ENCODE measurements around the gene PAIP2B. TPM values are rescaled to one million over a fixed set of nuclear protein-coding genes. Genes with fewer than 3 reads are reported as not detected.
A peak's percentile ranks its signal among the peaks of the same experiment; 100 is the strongest.

Gene PAIP2B
- 10 to 100 TPM; 14.0 to 42.3 TPM for total RNA-seq
- polyA plus RNA-seq (ENCODE audit: insufficient read length in 2 of 2), result 10 to 100 TPM; 16.9 to 22.2 TPM
- long read RNA-seq, donor 1, full-length matches to known transcripts, result 7 of 7 reads
- long read RNA-seq, donor 1, partial matches to known transcripts, result 0 of 7 reads
- long read RNA-seq, donor 1, other reads (novel, unspliced or antisense), result 0 of 7 reads
- long read RNA-seq, donor 2, full-length matches to known transcripts, result 2 of 2 reads
- long read RNA-seq, donor 2, partial matches to known transcripts, result 0 of 2 reads
- long read RNA-seq, donor 2, other reads (novel, unspliced or antisense), result 0 of 2 reads
- long read RNA-seq, donor 3, full-length matches to known transcripts, result 3 of 3 reads
- long read RNA-seq, donor 3, partial matches to known transcripts, result 0 of 3 reads
- long read RNA-seq, donor 3, other reads (novel, unspliced or antisense), result 0 of 3 reads
- long read RNA-seq, donor 4, full-length matches to known transcripts, result 1 of 1 reads
- long read RNA-seq, donor 4, partial matches to known transcripts, result 0 of 1 reads
- long read RNA-seq, donor 4, other reads (novel, unspliced or antisense), result 0 of 1 reads

DNA sequence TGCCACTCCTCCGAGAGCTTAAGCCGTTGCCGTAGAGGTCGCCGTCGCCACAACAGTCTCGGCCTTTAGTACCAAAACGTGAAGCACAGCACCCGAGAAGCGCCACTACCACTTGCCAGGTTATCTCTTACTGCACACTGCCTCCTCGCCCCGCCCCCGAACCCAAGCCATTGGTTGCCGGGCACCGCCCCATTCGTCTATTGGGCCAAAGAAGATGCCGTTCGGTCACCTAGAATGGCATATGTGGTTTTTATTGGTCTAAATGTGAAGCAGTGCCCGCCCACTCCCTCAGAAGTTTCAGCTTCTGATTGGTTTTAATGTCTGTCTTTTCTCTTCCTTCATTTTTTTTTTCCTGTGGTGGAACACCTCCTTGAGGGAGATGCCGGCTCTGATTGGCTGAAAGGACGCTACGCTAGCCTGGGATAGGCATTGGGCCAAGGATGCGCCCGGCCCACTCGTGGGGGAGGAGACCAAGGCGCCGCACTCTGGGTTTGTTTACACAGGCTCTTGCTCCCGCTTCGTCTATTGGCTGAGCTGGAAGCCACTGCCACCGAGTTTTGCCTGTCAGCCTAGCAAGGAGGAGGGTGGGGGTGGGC lies at the start of gene PAIP2B:
TSS of gene PAIP2B (minus strand) at position 139 of the 596 bp plus-strand sequence. CDS start 24,514 bp downstream, outside the sequence.
- peak; percentile 94 to 100 (median 98) for DNase-seq (ENCODE audit: low read depth in 4 of 6, low spot score in 6 of 6)
- H3K36me3 ChIP-seq (ENCODE audit: control insufficient read depth, insufficient read depth, low read length), result no peaks in the 10 kb centered on the region
- peaks cover 12% of the 10 kb centered on the region for H3K4me1 ChIP-seq (ENCODE audit: control insufficient read depth, insufficient read depth, low read length)
- H3K27ac ChIP-seq (ENCODE audit: low read depth, low read length), result peak within 1 kb of the TSS; percentile 84
- WGBS (ENCODE audit: insufficient coverage), result 0% methylated on average over 25 of the region's 30 CpGs
- no peaks in the 10 kb centered on the region for H3K9me3 ChIP-seq (ENCODE audit: control insufficient read depth, insufficient read depth, low read length)
- H3K4me3 ChIP-seq (ENCODE audit: low read depth, low read length), result peak within 1 kb of the TSS; percentile 76
- H3K27me3 ChIP-seq (ENCODE audit: control insufficient read depth, insufficient read depth, low read length), result no peaks in the 10 kb centered on the region

- no peaks in the 10 kb centered on the region for H3K36me3 ChIP-seq (ENCODE audit: control insufficient read depth, insufficient read depth, low read length)
- no peak overlapping the region for H3K4me3 ChIP-seq (ENCODE audit: low read depth, low read length)
- WGBS (ENCODE audit: insufficient coverage), result 46% methylated on average over 4 of the region's 8 CpGs
- no peaks in the 10 kb centered on the region for H3K27me3 ChIP-seq (ENCODE audit: control insufficient read depth, insufficient read depth, low read length)
- peaks cover 2% of the 10 kb centered on the region for H3K9me3 ChIP-seq (ENCODE audit: control insufficient read depth, insufficient read depth, low read length)
- no peak overlapping the region for H3K27ac ChIP-seq (ENCODE audit: low read depth, low read length)
- peaks cover 13% of the 10 kb centered on the region for H3K4me1 ChIP-seq (ENCODE audit: control insufficient read depth, insufficient read depth, low read length)
- DNase-seq (ENCODE audit: low read depth in 4 of 6, low spot score in 6 of 6), result no peak
Measured at GRCh38 chr2:71275939-71276310, 49.0 kb upstream of the PAIP2B start.

GRCh38 chr2:71269511-71270090 lies 42.7 kb upstream of the PAIP2B start:
- H3K4me3 ChIP-seq (ENCODE audit: low read depth, low read length), result no peak overlapping the region
- peaks cover under 1% of the 10 kb centered on the region for H3K27me3 ChIP-seq (ENCODE audit: control insufficient read depth, insufficient read depth, low read length)
- 86% methylated on average over 8 of the region's 9 CpGs for WGBS (ENCODE audit: insufficient coverage)

GRCh38 chr2:71263386-71263785 lies 36.5 kb upstream of the PAIP2B start:
- Histone ChIP-seq H3K9me3 (ENCODE audit: control insufficient read depth, insufficient read depth, low read length) (no peaks in the 10 kb centered on the region), H3K4me3 (ENCODE audit: low read depth, low read length) (no peak overlapping the region), H3K4me1 (ENCODE audit: control insufficient read depth, insufficient read depth, low read length) (no peaks in the 10 kb centered on the region), H3K36me3 (ENCODE audit: control insufficient read depth, insufficient read depth, low read length) (no peaks in the 10 kb centered on the region), H3K27ac (ENCODE audit: low read depth, low read length) (no peak overlapping the region), H3K27me3 (ENCODE audit: control insufficient read depth, insufficient read depth, low read length) (peaks cover 3% of the 10 kb centered on the region)
- DNase-seq (ENCODE audit: low read depth in 4 of 6, low spot score in 6 of 6), result no peak
- WGBS (ENCODE audit: insufficient coverage), result no CpG with 5 or more reads among the region's 6 CpGs

More at GRCh38 chr2:71269511-71270090, 42.7 kb upstream of the PAIP2B start:
- DNase-seq (ENCODE audit: low read depth in 4 of 6, low spot score in 6 of 6), result no peak
- H3K4me1 ChIP-seq (ENCODE audit: control insufficient read depth, insufficient read depth, low read length), result no peaks in the 10 kb centered on the region
- H3K27ac ChIP-seq (ENCODE audit: low read depth, low read length), result no peak overlapping the region
- H3K9me3 ChIP-seq (ENCODE audit: control insufficient read depth, insufficient read depth, low read length), result peaks cover 2% of the 10 kb centered on the region
- H3K36me3 ChIP-seq (ENCODE audit: control insufficient read depth, insufficient read depth, low read length), result no peaks in the 10 kb centered on the region

DNA sequence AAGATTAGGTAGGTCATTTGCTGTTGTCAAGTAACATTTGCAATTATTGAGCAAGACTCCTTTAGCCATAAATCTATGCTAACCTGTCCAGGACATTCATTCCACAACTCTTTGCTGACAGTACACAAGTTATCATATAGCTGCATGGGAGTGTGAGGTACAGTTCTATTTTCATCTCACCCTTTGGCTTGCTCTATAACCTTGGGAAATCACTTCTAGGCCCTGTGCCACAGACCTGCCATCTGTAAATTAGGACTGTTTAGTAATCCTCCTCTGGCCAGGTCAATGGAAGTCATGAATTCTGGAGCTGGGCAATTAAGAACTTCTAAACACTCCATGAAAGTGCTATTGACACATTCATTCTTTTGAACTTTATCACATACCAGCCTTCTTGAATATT lies 34.6 kb upstream of the PAIP2B start:
- no peaks in the 10 kb centered on the region for H3K9me3 ChIP-seq (ENCODE audit: control insufficient read depth, insufficient read depth, low read length)
- no peaks in the 10 kb centered on the region for H3K36me3 ChIP-seq (ENCODE audit: control insufficient read depth, insufficient read depth, low read length)
- peaks cover 3% of the 10 kb centered on the region for H3K27me3 ChIP-seq (ENCODE audit: control insufficient read depth, insufficient read depth, low read length)
- no peak for DNase-seq (ENCODE audit: low read depth in 4 of 6, low spot score in 6 of 6)
- no peak overlapping the region for H3K27ac ChIP-seq (ENCODE audit: low read depth, low read length)
- H3K4me3 ChIP-seq (ENCODE audit: low read depth, low read length), result no peak overlapping the region
- H3K4me1 ChIP-seq (ENCODE audit: control insufficient read depth, insufficient read depth, low read length), result no peaks in the 10 kb centered on the region

- H3K4me3 ChIP-seq (ENCODE audit: low read depth, low read length), result no peak overlapping the region
Measured at GRCh38 chr2:71256421-71256820, 29.5 kb upstream of the PAIP2B start.

GRCh38 chr2:71254776-71255175 lies 27.9 kb upstream of the PAIP2B start:
- 90% methylated on average over 2 of the region's 4 CpGs for WGBS (ENCODE audit: insufficient coverage)
- Histone ChIP-seq H3K27me3 (ENCODE audit: control insufficient read depth, insufficient read depth, low read length) (no peaks in the 10 kb centered on the region), H3K4me3 (ENCODE audit: low read depth, low read length) (no peak overlapping the region), H3K27ac (ENCODE audit: low read depth, low read length) (no peak overlapping the region), H3K4me1 (ENCODE audit: control insufficient read depth, insufficient read depth, low read length) (peaks cover 3% of the 10 kb centered on the region), H3K9me3 (ENCODE audit: control insufficient read depth, insufficient read depth, low read length) (no peaks in the 10 kb centered on the region), H3K36me3 (ENCODE audit: control insufficient read depth, insufficient read depth, low read length) (no peaks in the 10 kb centered on the region)
- no peak for DNase-seq (ENCODE audit: low read depth in 4 of 6, low spot score in 6 of 6)

More at GRCh38 chr2:71256421-71256820, 29.5 kb upstream of the PAIP2B start:
- H3K9me3 ChIP-seq (ENCODE audit: control insufficient read depth, insufficient read depth, low read length), result no peaks in the 10 kb centered on the region
- H3K4me1 ChIP-seq (ENCODE audit: control insufficient read depth, insufficient read depth, low read length), result peaks cover 3% of the 10 kb centered on the region
- H3K27ac ChIP-seq (ENCODE audit: low read depth, low read length), result peak overlapping the region; percentile 29
- no peaks in the 10 kb centered on the region for H3K27me3 ChIP-seq (ENCODE audit: control insufficient read depth, insufficient read depth, low read length)
- H3K36me3 ChIP-seq (ENCODE audit: control insufficient read depth, insufficient read depth, low read length), result no peaks in the 10 kb centered on the region
- WGBS (ENCODE audit: insufficient coverage), result 61% methylated on average over 2 of the region's 3 CpGs
- DNase-seq (ENCODE audit: low read depth in 4 of 6, low spot score in 6 of 6), result peak in 1 of 6 donors; percentile 48

DNA sequence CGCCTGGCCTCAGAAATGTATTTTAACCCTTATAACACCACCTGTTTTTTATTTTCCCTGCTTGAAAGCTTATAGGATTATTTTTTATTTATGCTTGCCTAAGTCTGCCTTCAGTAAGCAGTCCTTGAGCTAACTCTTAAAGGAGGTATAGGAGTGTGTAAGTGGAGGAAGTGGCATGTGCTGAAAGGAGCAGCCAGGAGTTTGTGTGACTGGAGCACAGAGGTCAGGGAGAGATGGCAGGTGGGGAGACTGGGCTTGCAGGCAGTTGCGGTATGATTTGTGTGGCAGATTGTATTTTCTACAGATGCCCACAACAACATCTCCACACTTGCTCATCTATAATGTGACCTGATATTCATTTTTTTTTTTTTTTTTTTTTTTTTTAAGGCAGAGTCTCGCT lies 27.2 kb upstream of the PAIP2B start:
- peaks cover 3% of the 10 kb centered on the region for H3K4me1 ChIP-seq (ENCODE audit: control insufficient read depth, insufficient read depth, low read length)
- 100% methylated on average over 1 of the region's 3 CpGs for WGBS (ENCODE audit: insufficient coverage)
- no peaks in the 10 kb centered on the region for H3K9me3 ChIP-seq (ENCODE audit: control insufficient read depth, insufficient read depth, low read length)

DNA sequence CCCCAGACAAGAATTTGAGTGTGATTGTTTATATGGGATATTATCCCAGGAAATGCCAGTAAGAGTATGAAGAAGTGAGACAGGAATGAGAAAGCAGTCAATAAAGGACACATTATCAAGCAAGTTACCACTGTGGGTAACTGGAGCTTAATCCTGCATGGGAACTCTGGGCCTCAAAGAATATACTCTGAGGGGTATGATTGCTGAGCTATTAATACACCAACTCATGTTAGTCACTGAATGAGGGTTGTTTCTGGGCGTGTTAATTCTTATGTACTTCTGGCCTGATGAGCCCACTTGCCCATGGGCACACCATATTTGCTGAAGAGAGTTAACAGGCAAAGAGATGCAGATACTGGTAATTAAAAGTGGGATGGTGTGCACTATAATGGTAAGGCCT lies 26.6 kb upstream of the PAIP2B start:
- no peak for DNase-seq (ENCODE audit: low read depth in 4 of 6, low spot score in 6 of 6)
- H3K27ac ChIP-seq (ENCODE audit: low read depth, low read length), result no peak overlapping the region
- H3K9me3 ChIP-seq (ENCODE audit: control insufficient read depth, insufficient read depth, low read length), result no peaks in the 10 kb centered on the region
- no peaks in the 10 kb centered on the region for H3K36me3 ChIP-seq (ENCODE audit: control insufficient read depth, insufficient read depth, low read length)
- no peaks in the 10 kb centered on the region for H3K27me3 ChIP-seq (ENCODE audit: control insufficient read depth, insufficient read depth, low read length)
- no peak overlapping the region for H3K4me3 ChIP-seq (ENCODE audit: low read depth, low read length)
- no CpG with 5 or more reads among the region's 1 CpG for WGBS (ENCODE audit: insufficient coverage)
- peaks cover 3% of the 10 kb centered on the region for H3K4me1 ChIP-seq (ENCODE audit: control insufficient read depth, insufficient read depth, low read length)

More for the DNA sequence above, 27.2 kb upstream of the PAIP2B start:
- Histone ChIP-seq H3K27me3 (ENCODE audit: control insufficient read depth, insufficient read depth, low read length) (no peaks in the 10 kb centered on the region), H3K27ac (ENCODE audit: low read depth, low read length) (no peak overlapping the region), H3K36me3 (ENCODE audit: control insufficient read depth, insufficient read depth, low read length) (no peaks in the 10 kb centered on the region), H3K4me3 (ENCODE audit: low read depth, low read length) (no peak overlapping the region)
- no peak for DNase-seq (ENCODE audit: low read depth in 4 of 6, low spot score in 6 of 6)

Data from spinal cord (tissue), 10 donors.